Thyroid gland (tissue), 4 donors: ENCODE data around the gene SP3. TPM values are rescaled to one million over a fixed set of nuclear protein-coding genes. Genes with fewer than 3 reads are reported as not detected.

Source experiments
- DNase-seq, 2 donors: peaks; one replicate each; pipeline ENCODE4 v3.0.0-alpha.2; 2019
- H3K27ac ChIP-seq, 3 donors: fragments of 200-600 bp; sonication (generic); 1 replicate in 2 of 3; 2 replicates in 1 of 3; pipeline ENCODE4 v1.5.1; 2016 to 2019; ENCODE audit warnings: mild to moderate bottlenecking in 1 of 3, moderate library complexity in 1 of 3
- H3K27me3 ChIP-seq: fragments of 200-600 bp; sonication (generic); one replicate; pipeline ENCODE4 v1.5.1; 2019
- H3K36me3 ChIP-seq, 2 donors: fragments of 200-600 bp; sonication (generic); one replicate each; pipeline ENCODE4 v1.5.1; 2016 to 2019
- H3K4me1 ChIP-seq, 2 donors: fragments of 200-600 bp; sonication (generic); one replicate each; pipeline ENCODE4 v1.5.1; 2017 to 2019
- H3K4me3 ChIP-seq, 3 donors: fragments of 200-600 bp; sonication (generic); replicated peaks in 1 of 3; 1 replicate in 2 of 3; 2 replicates in 1 of 3; pipeline ENCODE4 v1.5.1; 2016; ENCODE audit warnings: mild to moderate bottlenecking in 1 of 3
- H3K9me3 ChIP-seq: fragments of 200-600 bp; sonication (generic); one replicate; pipeline ENCODE4 v1.5.1; 2017
- POLR2A ChIP-seq, 2 donors: fragments of 450-650 bp; IDR thresholded peaks; one replicate each; pipeline ENCODE4 v1.6.1; 2017; ENCODE audit warnings: antibody characterized with exemption in 2 of 2, mild to moderate bottlenecking in 2 of 2, moderate library complexity in 1 of 2
- WGBS, 2 donors: methylation state at CpG; one replicate each; pipeline ENCODE4 v1.1.5; 2017; 5-methylcytosine and 5-hydroxymethylcytosine counted together
- intact Hi-C: fragments of 100-400 bp; cut with DNase I; formaldehyde crosslinking; loops from one replicate; pipeline ENCODE4 v1.15.1; 2023
- total RNA-seq, 4 donors: library from RNA; depleted of rRNA; stranded (reverse); fragments of >200 nt; gene quantifications; one replicate each; pipeline ENCODE4 v1.2.3, GENCODE V29; 2016
- TF ChIP-seq, protein P1 (sequence below), 6 experiments: fragments of 200-600 bp in 3 of 6; fragments of 450-650 bp in 3 of 6; sonication (generic) in 3 of 6; IDR thresholded peaks; one replicate each; pipeline ENCODE4 v1.5.1; 2016 to 2019; ENCODE audit warnings: antibody characterized with exemption in 6 of 6, mild to moderate bottlenecking in 2 of 6, inconsistent platforms in 1 of 6, moderate library complexity in 1 of 6

The SP3 gene
- total RNA-seq, 4 donors from 2014 or later: 152 to 237 (median 186) TPM

DNA sequence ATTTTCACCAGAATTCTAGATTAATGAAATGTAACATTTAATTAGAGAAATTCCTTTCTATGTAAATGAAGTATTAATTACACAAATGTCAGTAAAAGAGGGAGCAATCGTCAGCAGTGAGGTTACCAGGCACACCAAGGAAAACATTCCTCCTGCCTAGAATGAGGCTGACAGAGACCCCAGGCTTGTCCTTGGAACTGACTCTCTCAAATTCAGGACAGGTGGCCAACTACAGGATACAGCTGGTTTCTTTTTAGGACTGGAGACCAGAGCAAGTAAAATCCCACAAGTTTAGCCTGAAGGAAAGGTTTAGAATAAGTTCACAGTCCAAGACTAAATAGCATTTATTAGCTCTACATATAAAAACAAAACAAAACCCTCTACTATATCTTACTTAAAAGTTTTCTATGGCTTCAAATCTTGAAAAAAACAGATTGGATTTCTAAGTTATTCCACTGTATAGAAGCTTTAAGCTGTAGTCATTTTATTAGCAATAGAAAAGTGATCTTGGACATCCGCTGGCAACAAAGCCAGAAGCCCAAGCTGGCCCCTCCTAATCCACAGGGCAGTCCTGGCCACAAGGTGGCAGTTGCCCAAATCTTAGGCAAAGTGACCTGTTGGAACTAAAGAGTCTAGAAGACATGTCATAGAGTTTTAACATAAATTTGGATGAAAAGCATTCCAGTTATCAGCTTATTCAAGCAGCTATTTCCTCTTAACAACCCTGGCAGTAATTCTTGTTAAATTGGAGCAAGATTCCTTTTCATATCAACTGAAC, 81.0 kb downstream of the SP3 start:
- WGBS, 2 donors: 77 to 89% methylated on average over 2 of the region's 2 CpGs
- peak; percentile 68 to 75 for DNase-seq
- Histone ChIP-seq H3K4me3 (no peak overlapping the region), H3K4me1 (peaks cover 13 to 29% of the 10 kb centered on the region in 2 donors), H3K36me3 (no peaks in the 10 kb centered on the region), H3K27ac (no peak overlapping the region), H3K27me3 (no peaks in the 10 kb centered on the region), H3K9me3 (no peaks in the 10 kb centered on the region)
- intact Hi-C loops: no loop called here
- TF ChIP-seq, protein P1, sequence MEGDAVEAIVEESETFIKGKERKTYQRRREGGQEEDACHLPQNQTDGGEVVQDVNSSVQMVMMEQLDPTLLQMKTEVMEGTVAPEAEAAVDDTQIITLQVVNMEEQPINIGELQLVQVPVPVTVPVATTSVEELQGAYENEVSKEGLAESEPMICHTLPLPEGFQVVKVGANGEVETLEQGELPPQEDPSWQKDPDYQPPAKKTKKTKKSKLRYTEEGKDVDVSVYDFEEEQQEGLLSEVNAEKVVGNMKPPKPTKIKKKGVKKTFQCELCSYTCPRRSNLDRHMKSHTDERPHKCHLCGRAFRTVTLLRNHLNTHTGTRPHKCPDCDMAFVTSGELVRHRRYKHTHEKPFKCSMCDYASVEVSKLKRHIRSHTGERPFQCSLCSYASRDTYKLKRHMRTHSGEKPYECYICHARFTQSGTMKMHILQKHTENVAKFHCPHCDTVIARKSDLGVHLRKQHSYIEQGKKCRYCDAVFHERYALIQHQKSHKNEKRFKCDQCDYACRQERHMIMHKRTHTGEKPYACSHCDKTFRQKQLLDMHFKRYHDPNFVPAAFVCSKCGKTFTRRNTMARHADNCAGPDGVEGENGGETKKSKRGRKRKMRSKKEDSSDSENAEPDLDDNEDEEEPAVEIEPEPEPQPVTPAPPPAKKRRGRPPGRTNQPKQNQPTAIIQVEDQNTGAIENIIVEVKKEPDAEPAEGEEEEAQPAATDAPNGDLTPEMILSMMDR (IDR thresholded peaks at IDR 0.05): peak in 5 of 6 experiments; percentile 34 to 63 (median 54)
- TF ChIP-seq POLR2A (IDR thresholded peaks at IDR 0.05): no peak

DNA sequence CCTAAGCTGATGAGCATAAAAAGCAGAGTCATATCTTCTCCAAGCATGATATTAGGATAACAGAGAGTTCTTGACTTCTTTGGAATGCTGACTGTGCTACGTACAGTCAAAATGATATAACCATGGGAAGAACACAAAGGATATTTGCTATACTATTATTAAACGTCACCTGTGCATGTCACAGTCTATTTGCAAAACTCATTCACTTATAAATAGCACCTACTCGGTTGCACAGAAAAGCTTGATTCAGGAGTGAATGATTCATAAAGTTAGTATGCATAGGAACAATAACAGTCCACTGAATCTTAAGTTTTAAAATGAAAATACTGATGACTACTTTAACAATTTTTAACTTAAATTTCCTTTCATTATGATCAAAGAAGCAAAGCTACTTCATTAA, 83.3 kb downstream of the SP3 start:
- H3K27me3 ChIP-seq: no peaks in the 10 kb centered on the region
- intact Hi-C loops: no loop called here
- H3K4me1 ChIP-seq: peaks cover 13 to 29% of the 10 kb centered on the region in 2 donors
- no peak for TF ChIP-seq POLR2A (IDR thresholded peaks at IDR 0.05)
- TF ChIP-seq, protein P1 (IDR thresholded peaks at IDR 0.05): no peak
- H3K36me3 ChIP-seq: no peaks in the 10 kb centered on the region
- H3K27ac ChIP-seq: no peak overlapping the region
- DNase-seq: no peak
- WGBS, 2 donors: 57 to 70% methylated on average over 3 of the region's 3 CpGs
- H3K4me3 ChIP-seq: no peak overlapping the region
- no peaks in the 10 kb centered on the region for H3K9me3 ChIP-seq

DNA sequence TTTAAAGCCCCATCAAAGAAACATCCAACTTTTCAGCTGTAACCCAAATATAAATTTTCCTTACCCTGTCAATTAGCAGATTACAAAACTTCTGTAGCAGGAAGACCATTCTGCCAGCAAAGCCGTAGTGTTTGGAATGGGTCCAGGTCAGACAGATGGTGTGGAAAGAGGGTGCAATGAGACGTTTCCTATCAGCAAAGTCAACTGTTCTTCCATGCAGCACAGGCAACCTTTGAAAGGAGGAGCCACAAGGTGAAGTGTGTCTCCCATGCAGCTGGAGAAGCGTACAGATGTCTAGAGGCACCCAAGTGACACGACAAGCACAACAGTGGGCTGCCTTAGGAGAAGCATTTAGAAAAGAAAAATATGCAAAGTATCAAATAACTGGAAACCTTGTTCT, 83.7 kb downstream of the SP3 start:
- Histone ChIP-seq H3K9me3 (no peaks in the 10 kb centered on the region), H3K27me3 (no peaks in the 10 kb centered on the region), H3K36me3 (no peaks in the 10 kb centered on the region), H3K27ac (no peak overlapping the region), H3K4me3 (no peak overlapping the region), H3K4me1 (peaks cover 13 to 29% of the 10 kb centered on the region in 2 donors)
- intact Hi-C loops: no loop called here
- no peak for TF ChIP-seq POLR2A (IDR thresholded peaks at IDR 0.05)
- TF ChIP-seq, protein P1 (IDR thresholded peaks at IDR 0.05): no peak
- DNase-seq: peak; percentile 72 to 81
- WGBS, 2 donors: 11 to 18% methylated on average over 4 of the region's 4 CpGs

DNA sequence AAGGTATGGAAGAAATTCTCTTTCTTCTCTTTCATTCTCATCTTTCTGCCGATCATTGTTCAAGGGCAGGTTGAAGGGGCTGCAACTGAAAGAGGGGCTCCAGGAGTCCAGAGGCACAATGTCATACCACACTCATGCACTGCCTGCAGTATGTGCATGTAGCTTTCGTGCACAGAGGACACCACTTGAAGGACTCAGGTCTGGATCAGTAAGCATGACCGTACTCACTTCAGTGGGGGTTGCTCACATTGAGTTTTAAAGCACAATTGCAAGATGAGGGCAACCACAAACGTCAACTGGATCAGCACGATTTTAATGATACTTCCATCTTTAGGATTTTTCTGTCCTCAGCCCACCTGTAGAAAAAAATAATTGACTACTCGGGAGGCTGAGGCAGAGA, 84.6 kb downstream of the SP3 start:
- peak; percentile 55 for DNase-seq
- Histone ChIP-seq H3K36me3 (no peaks in the 10 kb centered on the region), H3K4me3 (no peak overlapping the region), H3K27me3 (no peaks in the 10 kb centered on the region), H3K4me1 (peaks cover 13 to 30% of the 10 kb centered on the region in 2 donors), H3K9me3 (no peaks in the 10 kb centered on the region), H3K27ac (no peak overlapping the region)
- 47 to 58% methylated on average over 6 of the region's 6 CpGs for WGBS, 2 donors
- no peak for TF ChIP-seq POLR2A (IDR thresholded peaks at IDR 0.05)
- TF ChIP-seq, protein P1 (IDR thresholded peaks at IDR 0.05): no peak
- intact Hi-C loops: no loop called here

DNA sequence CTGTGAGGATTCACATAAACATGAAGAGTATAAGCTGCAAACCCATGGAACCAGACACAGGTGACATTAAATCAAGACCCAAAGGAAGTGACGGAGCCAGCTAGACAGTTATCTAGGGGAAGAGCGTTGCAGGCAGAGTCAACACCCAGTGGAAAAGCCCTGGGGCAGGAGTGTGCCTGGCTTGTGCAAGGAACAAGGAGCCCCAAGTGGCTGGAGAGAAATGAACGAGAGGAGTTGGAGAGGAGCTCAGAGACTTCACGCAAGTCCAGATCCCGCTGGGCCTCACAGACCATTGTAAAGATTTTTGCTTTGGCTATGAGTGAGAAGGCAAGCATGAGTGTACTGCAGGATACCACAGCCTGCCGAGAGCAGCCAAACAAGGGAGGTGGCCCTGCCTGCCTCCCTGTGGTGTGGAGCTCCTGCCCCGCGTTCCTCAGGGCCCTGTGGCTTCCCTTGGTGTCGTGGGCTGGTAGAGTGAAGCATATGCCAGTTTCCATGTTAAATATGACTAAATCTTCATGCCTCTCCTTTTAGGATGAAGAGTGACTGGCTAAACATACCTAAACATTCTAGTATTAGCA, 88.2 kb downstream of the SP3 start:
- H3K27me3 ChIP-seq: no peaks in the 10 kb centered on the region
- H3K9me3 ChIP-seq: no peaks in the 10 kb centered on the region
- no peak overlapping the region for H3K4me3 ChIP-seq
- H3K27ac ChIP-seq: no peak overlapping the region
- intact Hi-C loops: no loop called here
- DNase-seq: no peak
- no peak for TF ChIP-seq POLR2A (IDR thresholded peaks at IDR 0.05)
- TF ChIP-seq, protein P1 (IDR thresholded peaks at IDR 0.05): no peak
- peaks cover 27 to 50% of the 10 kb centered on the region in 2 donors for H3K4me1 ChIP-seq
- no peaks in the 10 kb centered on the region for H3K36me3 ChIP-seq
- 87 to 90% methylated on average over 8 to 9 of the region's 9 CpGs for WGBS, 2 donors
